Measurements from ENCODE around the gene BICDL1. TPM values are rescaled to one million over a fixed set of nuclear protein-coding genes. Genes with fewer than 3 reads are reported as not detected.

Gene BICDL1
- total RNA-seq, 1 donor from 2014 or later, result 71.2 TPM

DNA sequence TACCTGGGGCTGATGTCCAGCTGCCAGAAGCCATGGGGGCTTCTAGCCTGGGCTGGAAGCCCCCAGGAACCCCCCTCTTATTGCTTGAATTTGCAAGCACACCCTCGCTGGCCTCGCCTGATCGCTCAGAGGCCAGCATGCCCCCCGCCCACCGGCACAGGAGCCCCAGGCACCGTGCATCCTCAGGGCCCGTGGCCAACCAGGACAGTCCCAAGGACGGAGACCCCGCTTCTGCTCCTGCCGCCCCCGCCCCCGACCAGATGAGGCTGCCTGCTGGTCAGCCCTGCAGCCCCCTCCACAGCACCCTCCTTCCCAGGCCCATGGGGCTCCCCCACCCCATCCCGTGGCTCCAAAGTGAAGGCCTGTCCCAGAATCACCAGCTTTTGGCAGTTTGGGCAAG lies 106.3 kb downstream of the BICDL1 start:
- Histone ChIP-seq H3K4me3 (no peak overlapping the region), H3K9me3 (no peaks in the 10 kb centered on the region), H3K4me1 (peaks cover 7% of the 10 kb centered on the region), H3K27ac (no peak overlapping the region), H3K36me3 (peaks cover 0 to 37% of the 10 kb centered on the region in 2 donors), H3K27me3 (no peaks in the 10 kb centered on the region)
- DNase-seq (ENCODE audit: extremely low spot score in 2 of 2), result no peak
- TF ChIP-seq, protein P1, sequence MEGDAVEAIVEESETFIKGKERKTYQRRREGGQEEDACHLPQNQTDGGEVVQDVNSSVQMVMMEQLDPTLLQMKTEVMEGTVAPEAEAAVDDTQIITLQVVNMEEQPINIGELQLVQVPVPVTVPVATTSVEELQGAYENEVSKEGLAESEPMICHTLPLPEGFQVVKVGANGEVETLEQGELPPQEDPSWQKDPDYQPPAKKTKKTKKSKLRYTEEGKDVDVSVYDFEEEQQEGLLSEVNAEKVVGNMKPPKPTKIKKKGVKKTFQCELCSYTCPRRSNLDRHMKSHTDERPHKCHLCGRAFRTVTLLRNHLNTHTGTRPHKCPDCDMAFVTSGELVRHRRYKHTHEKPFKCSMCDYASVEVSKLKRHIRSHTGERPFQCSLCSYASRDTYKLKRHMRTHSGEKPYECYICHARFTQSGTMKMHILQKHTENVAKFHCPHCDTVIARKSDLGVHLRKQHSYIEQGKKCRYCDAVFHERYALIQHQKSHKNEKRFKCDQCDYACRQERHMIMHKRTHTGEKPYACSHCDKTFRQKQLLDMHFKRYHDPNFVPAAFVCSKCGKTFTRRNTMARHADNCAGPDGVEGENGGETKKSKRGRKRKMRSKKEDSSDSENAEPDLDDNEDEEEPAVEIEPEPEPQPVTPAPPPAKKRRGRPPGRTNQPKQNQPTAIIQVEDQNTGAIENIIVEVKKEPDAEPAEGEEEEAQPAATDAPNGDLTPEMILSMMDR (IDR thresholded peaks at IDR 0.05), result no peak
- no peak for TF ChIP-seq POLR2A (IDR thresholded peaks at IDR 0.05)
- TF ChIP-seq POLR2AphosphoS5 (IDR thresholded peaks at IDR 0.05; ENCODE audit: insufficient read depth in 1 of 2, low read depth in 1 of 2), result no peak
- intact Hi-C loops (cut with DNase I), result no loop called here

DNA sequence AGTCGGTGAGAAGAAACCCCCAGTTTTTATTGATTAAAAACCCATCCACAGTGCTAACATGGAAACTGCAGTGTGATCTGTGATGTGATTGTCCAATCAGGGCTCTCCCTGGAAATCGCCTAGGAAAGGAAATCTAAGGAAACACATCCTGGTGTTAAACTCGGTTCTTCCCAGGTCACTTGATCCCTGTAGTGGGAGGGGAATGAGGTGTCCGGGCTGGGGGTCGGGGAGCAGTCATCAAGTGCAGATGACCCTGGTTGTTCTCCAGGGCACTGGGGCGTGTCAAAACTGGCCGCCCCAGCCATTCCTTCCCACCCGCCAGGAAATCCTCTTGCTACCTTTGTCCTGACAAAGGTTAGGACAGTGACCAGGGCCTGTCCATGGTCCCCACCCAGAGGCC lies 106.7 kb downstream of the BICDL1 start:
- Histone ChIP-seq H3K4me3 (no peak overlapping the region), H3K36me3 (peaks cover 0 to 37% of the 10 kb centered on the region in 2 donors), H3K4me1 (peaks cover 11% of the 10 kb centered on the region), H3K27me3 (no peaks in the 10 kb centered on the region), H3K27ac (no peak overlapping the region), H3K9me3 (no peaks in the 10 kb centered on the region)
- intact Hi-C loops (cut with DNase I), result no loop called here
- TF ChIP-seq, protein P1 (IDR thresholded peaks at IDR 0.05), result no peak
- TF ChIP-seq POLR2A (IDR thresholded peaks at IDR 0.05) (no peak), POLR2AphosphoS5 (IDR thresholded peaks at IDR 0.05; ENCODE audit: insufficient read depth in 1 of 2, low read depth in 1 of 2) (no peak)
- no peak for DNase-seq (ENCODE audit: extremely low spot score in 2 of 2)

DNA sequence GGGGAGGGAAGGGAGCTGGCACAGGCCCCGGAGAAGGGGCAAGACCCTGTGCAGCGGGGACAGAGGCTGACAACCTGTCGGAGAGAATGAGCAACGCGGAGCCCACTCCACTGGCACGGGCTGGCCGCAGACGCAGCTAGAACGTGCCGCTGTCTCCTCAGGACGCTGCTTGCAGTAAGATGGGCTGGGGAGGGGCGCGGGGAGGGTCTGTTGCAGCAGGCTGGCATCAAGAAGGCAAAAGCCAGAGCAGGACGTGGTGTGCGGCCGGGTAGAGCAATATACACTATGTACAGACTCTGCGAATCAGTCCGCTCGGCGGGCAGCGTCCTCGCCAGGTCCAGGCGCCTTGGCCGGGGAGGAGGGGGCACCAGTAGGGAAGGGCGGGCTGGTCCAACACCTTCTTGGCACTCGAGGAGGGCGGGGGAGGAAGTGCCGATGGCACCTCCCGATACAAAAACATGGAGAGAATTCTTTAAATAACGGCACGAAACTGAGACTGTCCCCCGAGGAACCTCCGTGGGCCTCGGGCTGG lies 107.7 kb downstream of the BICDL1 start:
- Histone ChIP-seq H3K9me3 (no peaks in the 10 kb centered on the region), H3K4me1 (peaks cover 21% of the 10 kb centered on the region), H3K36me3 (peaks cover 0 to 37% of the 10 kb centered on the region in 2 donors), H3K27ac (no peak overlapping the region), H3K27me3 (no peaks in the 10 kb centered on the region), H3K4me3 (no peak overlapping the region)
- intact Hi-C loops (cut with DNase I), result no loop called here
- TF ChIP-seq, protein P1 (IDR thresholded peaks at IDR 0.05), result no peak
- no peak for TF ChIP-seq POLR2A (IDR thresholded peaks at IDR 0.05)
- TF ChIP-seq POLR2AphosphoS5 (IDR thresholded peaks at IDR 0.05; ENCODE audit: insufficient read depth in 1 of 2, low read depth in 1 of 2), result no peak
- no peak for DNase-seq (ENCODE audit: extremely low spot score in 2 of 2)

DNA sequence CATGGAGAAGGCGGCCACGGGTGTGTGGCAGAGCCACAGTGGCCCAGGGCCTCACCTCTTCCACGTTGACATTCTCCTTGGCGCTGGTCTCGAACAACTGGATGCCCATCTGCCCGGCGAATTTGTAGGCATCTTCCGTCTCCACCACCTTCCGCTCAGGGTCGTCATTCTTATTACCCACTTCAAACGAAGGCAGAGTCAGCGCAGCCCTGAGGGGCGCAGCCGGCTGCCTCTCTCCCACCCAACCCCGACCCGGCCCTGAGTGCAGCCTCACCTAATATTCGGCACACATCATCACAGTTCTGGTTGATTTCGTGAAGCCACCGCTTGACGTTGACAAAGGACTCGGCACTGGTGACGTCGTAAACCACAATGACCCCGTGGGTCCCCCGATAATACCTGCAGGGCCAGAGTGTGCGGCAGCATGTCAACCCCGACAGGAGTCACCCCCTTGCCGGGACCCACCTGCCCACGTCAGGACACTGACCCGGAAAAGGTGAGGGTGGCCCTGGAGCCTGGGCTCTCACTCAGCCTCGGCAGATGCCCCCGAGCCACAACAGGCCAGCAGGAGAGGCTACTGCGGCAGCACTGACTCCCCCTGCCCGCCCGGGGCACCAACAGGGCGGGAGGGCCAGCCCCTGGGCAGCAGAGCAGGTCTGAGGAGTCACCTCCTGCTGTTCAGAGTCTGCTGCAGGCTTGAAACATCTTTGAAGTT lies 109.9 kb downstream of the BICDL1 start:
- Histone ChIP-seq H3K4me1 (peaks cover 35% of the 10 kb centered on the region), H3K27ac (no peak overlapping the region), H3K9me3 (no peaks in the 10 kb centered on the region), H3K4me3 (no peak overlapping the region), H3K36me3 (peaks cover 0 to 53% of the 10 kb centered on the region in 2 donors), H3K27me3 (no peaks in the 10 kb centered on the region)
- intact Hi-C loops (cut with DNase I), result no loop called here
- TF ChIP-seq POLR2AphosphoS5 (IDR thresholded peaks at IDR 0.05; ENCODE audit: insufficient read depth in 1 of 2, low read depth in 1 of 2) (no peak), POLR2A (IDR thresholded peaks at IDR 0.05) (no peak)
- TF ChIP-seq, protein P1 (IDR thresholded peaks at IDR 0.05), result no peak
- no peak for DNase-seq (ENCODE audit: extremely low spot score in 2 of 2)

DNA sequence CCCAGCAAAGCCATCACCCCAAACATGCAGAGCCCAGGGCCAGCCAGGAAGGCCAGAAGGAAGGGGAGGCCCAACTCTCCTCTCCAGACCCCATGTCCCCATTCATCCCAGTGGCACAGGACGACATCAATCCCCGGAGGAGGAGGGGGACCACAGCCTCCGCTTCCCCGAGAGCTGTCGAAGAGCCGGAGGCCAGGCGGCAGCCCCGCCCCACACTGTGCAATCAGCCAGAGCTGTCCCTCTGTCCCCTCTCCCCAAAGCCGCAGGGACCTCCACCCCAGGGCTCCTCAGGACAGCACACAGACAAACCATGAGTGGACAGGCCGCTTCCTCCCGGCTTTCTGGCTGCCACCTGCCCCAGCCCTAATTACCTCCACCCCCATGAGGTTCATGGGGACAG lies 110.7 kb downstream of the BICDL1 start:
- no peak for DNase-seq (ENCODE audit: extremely low spot score in 2 of 2)
- Histone ChIP-seq H3K9me3 (no peaks in the 10 kb centered on the region), H3K27ac (no peak overlapping the region), H3K4me3 (no peak overlapping the region), H3K4me1 (peaks cover 35% of the 10 kb centered on the region), H3K36me3 (peaks cover 0 to 54% of the 10 kb centered on the region in 2 donors), H3K27me3 (no peaks in the 10 kb centered on the region)
- intact Hi-C loops (cut with DNase I), result no loop called here
- TF ChIP-seq, protein P1 (IDR thresholded peaks at IDR 0.05), result no peak
- no peak for TF ChIP-seq POLR2A (IDR thresholded peaks at IDR 0.05)
- no peak for TF ChIP-seq POLR2AphosphoS5 (IDR thresholded peaks at IDR 0.05; ENCODE audit: insufficient read depth in 1 of 2, low read depth in 1 of 2)

All from vagina (tissue), 2 donors.